B cell (primary cell): Measurements from ENCODE around the gene CCNI2. TPM values are rescaled to one million over a fixed set of nuclear protein-coding genes. Genes with fewer than 3 reads are reported as not detected.

ENCODE experiments used
- ATAC-seq: fragments of 200-7000 bp; cut with Tn5 transposase; one replicate; pipeline ENCODE4 v1.10.0; 2021; ENCODE audit warnings: low read depth, mild to moderate bottlenecking, moderate number of reproducible peaks, moderate library complexity
- CTCF ChIA-PET: fragments of 350-600 bp; sonication (Branson Sonifier 250); formaldehyde crosslinking; loops from one replicate; lab custom pipeline; 2021; ENCODE audit warnings: antibody characterized with exemption, inconsistent platforms; lab: Charles Lee
- POLR2A ChIA-PET: fragments of 350-600 bp; sonication (Branson Sonifier 250); formaldehyde crosslinking; loops from one replicate; lab custom pipeline; 2021; ENCODE audit warnings: antibody characterized with exemption; lab: Charles Lee
- DNase-seq: peaks from one replicate; pipeline ENCODE4 v3.0.0; 2013
- H2AFZ ChIP-seq: 2 replicates; pipeline ENCODE4 v1.6.1; 2012; ENCODE audit warnings: mild to moderate bottlenecking, low read depth, low read length; ENCODE audit not compliant: insufficient read depth, poor library complexity, severe bottlenecking
- H3K27ac ChIP-seq, 2 donors: 1 replicate in 1 of 2; 2 replicates in 1 of 2; pipeline ENCODE4 v1.5.1; 2012 to 2013; ENCODE audit warnings: low read length in 2 of 2, mild to moderate bottlenecking in 2 of 2, moderate library complexity in 1 of 2
- H3K27me3 ChIP-seq, 4 experiments: fragments of 200-600 bp in 1 of 4; sonication (generic) in 1 of 4; replicated peaks in 1 of 4; 1 replicate in 2 of 4; 2 replicates in 2 of 4; pipeline versions ENCODE4 v1.6.1 to v1.7.0; 2013 to 2016; ENCODE audit warnings: low read length in 3 of 4, mild to moderate bottlenecking in 2 of 4, mixed read lengths in 1 of 4, moderate library complexity in 1 of 4; ENCODE audit not compliant: insufficient read depth in 4 of 4, control insufficient read depth in 3 of 4; ENCODE audit errors: control extremely low read depth in 1 of 4
- H3K36me3 ChIP-seq, 2 experiments: replicated peaks in 1 of 2; 1 replicate in 1 of 2; 2 replicates in 1 of 2; pipeline versions ENCODE4 v1.6.1 to v1.7.1; 2013; ENCODE audit warnings: low read length in 1 of 2; ENCODE audit not compliant: insufficient read depth in 2 of 2, control insufficient read depth in 1 of 2; ENCODE audit errors: control extremely low read depth in 1 of 2, extremely low read depth in 1 of 2
- H3K4me1 ChIP-seq, 2 donors: fragments of 200-600 bp in 1 of 2; sonication (generic) in 1 of 2; 1 replicate in 1 of 2; 2 replicates in 1 of 2; pipeline versions ENCODE4 v1.5.1 to v1.6.1; 2013 to 2017; ENCODE audit warnings: low read length in 2 of 2; ENCODE audit not compliant: control insufficient read depth in 2 of 2, insufficient read depth in 2 of 2
- H3K4me2 ChIP-seq: replicated peaks from 2 replicates; pipeline ENCODE3; 2012; ENCODE audit warnings: mild to moderate bottlenecking, low read depth, low read length; ENCODE audit not compliant: poor library complexity, severe bottlenecking
- H3K4me3 ChIP-seq, 5 experiments: fragments of 200-600 bp in 1 of 5; sonication (generic) in 1 of 5; 1 replicate in 3 of 5; 2 replicates in 2 of 5; pipeline versions ENCODE4 v1.5.1 to v1.7.0; 2011 to 2016; ENCODE audit warnings: low read length in 4 of 5, mild to moderate bottlenecking in 4 of 5, low read depth in 2 of 5, control low read depth in 1 of 5, moderate library complexity in 1 of 5; ENCODE audit not compliant: insufficient read depth in 1 of 5; ENCODE audit errors: control extremely low read depth in 1 of 5, extremely low read depth in 1 of 5
- H3K79me2 ChIP-seq: fragments of 200-600 bp; sonication (generic); one replicate; pipeline ENCODE4 v1.6.0; 2016; ENCODE audit warnings: low read length; ENCODE audit not compliant: control insufficient read depth, insufficient read depth
- H3K9ac ChIP-seq: fragments of 200-600 bp; sonication (generic); 2 replicates; pipeline ENCODE4 v1.6.1; 2017; ENCODE audit warnings: mild to moderate bottlenecking, low read length, moderate library complexity
- H3K9me3 ChIP-seq, 3 donors: one replicate each; pipeline versions ENCODE4 v1.6.1 to v1.7.1; 2013; ENCODE audit warnings: low read length in 2 of 3; ENCODE audit not compliant: control insufficient read depth in 2 of 3, insufficient read depth in 1 of 3; ENCODE audit errors: control extremely low read depth in 1 of 3
- H4K20me1 ChIP-seq: 2 replicates; pipeline ENCODE4 v1.6.0; 2012; ENCODE audit warnings: mild to moderate bottlenecking, low read length; ENCODE audit not compliant: insufficient read depth, control insufficient read depth, poor library complexity, severe bottlenecking
- H3K27ac Mint-ChIP-seq: one replicate; pipeline ENCODE4 v1.8.0; 2021; ENCODE audit warnings: mixed read lengths
- H3K27me3 Mint-ChIP-seq: one replicate; pipeline ENCODE4 v1.8.0; 2021; ENCODE audit warnings: mixed read lengths
- H3K4me1 Mint-ChIP-seq: one replicate; pipeline ENCODE4 v1.8.0; 2021; ENCODE audit warnings: mixed read lengths
- H3K4me3 Mint-ChIP-seq: one replicate; pipeline ENCODE4 v1.8.0; 2021; ENCODE audit warnings: mixed read lengths
- H3K9me3 Mint-ChIP-seq: one replicate; pipeline ENCODE4 v1.8.0; 2022; ENCODE audit warnings: mixed read lengths; ENCODE audit not compliant: insufficient read depth
- CTCF ChIP-seq: fragments of 200-600 bp; IDR thresholded peaks from one replicate; pipeline ENCODE4 v1.8.0; 2022; ENCODE audit warnings: antibody characterized with exemption, mild to moderate bottlenecking
- EZH2 ChIP-seq: IDR thresholded peaks from 2 replicates; pipeline ENCODE4 v1.6.1; 2012; ENCODE audit warnings: borderline replicate concordance, low read depth, mild to moderate bottlenecking, moderate library complexity, low read length; ENCODE audit not compliant: insufficient read depth, poor library complexity, severe bottlenecking
- WGBS: methylation state at CpG from one replicate; pipeline ENCODE4 v1.1.5; 2013; ENCODE audit warnings: missing lambda C conversion rate; ENCODE audit not compliant: insufficient coverage; 5-methylcytosine and 5-hydroxymethylcytosine counted together
- intact Hi-C: fragments of 100-400 bp; cut with micrococcal nuclease; formaldehyde crosslinking; loops from one replicate; pipeline ENCODE4 v1.10.0; 2022
- polyA plus RNA-seq: library from polyadenylated mRNA; depleted of rRNA; stranded (reverse); fragments of >200 nt; gene quantifications from 2 replicates; pipeline ENCODE4 v1.2.3, GENCODE V29; 2012
- total RNA-seq, 2 donors: library from RNA; stranded (reverse); fragments of 120-200 nt in 1 of 2; gene quantifications; 1 replicate in 1 of 2; 2 replicates in 1 of 2; pipeline versions ENCODE4 v1.2.3 to v1.2.4, GENCODE V29; 2013 to 2022

CCNI2 gene
- total and polyA plus RNA-seq, 2 donors (not counting 1 experiment from before 2014, with no cell fraction given), result 0.39 to 2.0 TPM

GRCh38 chr5:132777209-132778069, 30.2 kb downstream of the CCNI2 start, which contains the start of gene SEPTIN8:
Gene SEPTIN8, minus strand, starts transcription at chr5:132777239. Its CDS starts 102 bp downstream, at chr5:132777137.
- H3K27me3 ChIP-seq, result peaks cover 2 to 43% (median 35%) of the 10 kb centered on the region in 4 experiments
- no peak for TF ChIP-seq EZH2
- TF ChIP-seq CTCF, result no peak
- DNase-seq, result peak; percentile 67
- POLR2A ChIA-PET, result interaction anchor here (0.6 to 0.7 kb wide), 2 partner anchors 23 to 40 kb away, joined by 3 to 11 read pairs; partner anchors contain the start of gene KIF3A
- peak within 1 kb of the TSS; percentile 96 for H3K4me2 ChIP-seq
- H3K9ac ChIP-seq, result peak within 1 kb of the TSS; percentile 78
- CTCF ChIA-PET, result no interaction called here
- H3K36me3 ChIP-seq, result no peaks in the 10 kb centered on the region
- WGBS, result 5% methylated on average over 82 of the region's 82 CpGs
- intact Hi-C loops, result no loop called here
- H4K20me1 ChIP-seq, result no peaks in the 10 kb centered on the region
- ATAC-seq, result peak; percentile 68
- peaks cover 40% of the 10 kb centered on the region for H3K27me3 Mint-ChIP-seq
- H3K4me3 ChIP-seq, result peak within 1 kb of the TSS in 4 of 5 experiments; percentile 58 to 82 (median 64)
- H3K4me1 Mint-ChIP-seq, result peaks cover 8% of the 10 kb centered on the region
- peaks cover 14 to 16% of the 10 kb centered on the region in 2 donors for H3K4me1 ChIP-seq
- H3K9me3 Mint-ChIP-seq, result no peaks in the 10 kb centered on the region
- no peaks in the 10 kb centered on the region for H3K79me2 ChIP-seq
- peak within 1 kb of the TSS; percentile 80 for H2AFZ ChIP-seq
- peaks cover 0 to 9% (median 2%) of the 10 kb centered on the region in 3 donors for H3K9me3 ChIP-seq
- no peak within 1 kb of the TSS for H3K27ac Mint-ChIP-seq
- no peak within 1 kb of the TSS for H3K27ac ChIP-seq
- H3K4me3 Mint-ChIP-seq, result peak within 1 kb of the TSS; percentile 76
